CD14-positive monocyte (primary cell): ENCODE data around the gene PSMD5. TPM values are rescaled to one million over a fixed set of nuclear protein-coding genes. Genes with fewer than 3 reads are reported as not detected.

ENCODE experiments used
- DNase-seq, 3 donors: peaks; one replicate each; pipeline ENCODE4 v3.0.0-alpha.2; 2011 to 2022
- H2AFZ ChIP-seq: 2 replicates; pipeline ENCODE4 v1.6.0; 2012; ENCODE audit warnings: mild to moderate bottlenecking, low read depth, low read length, inconsistent platforms; ENCODE audit not compliant: insufficient read depth, poor library complexity, severe bottlenecking
- H3K27ac ChIP-seq, 2 donors: 1 replicate in 1 of 2; 2 replicates in 1 of 2; pipeline ENCODE4 v1.5.1; 2012 to 2013; ENCODE audit warnings: low read length in 2 of 2, control low read depth in 1 of 2, inconsistent platforms in 1 of 2, low read depth in 1 of 2, mild to moderate bottlenecking in 1 of 2
- H3K27me3 ChIP-seq, 2 donors: one replicate each; pipeline versions ENCODE4 v1.6.0 to v1.6.1; 2011 to 2013; ENCODE audit warnings: low read length in 2 of 2; ENCODE audit not compliant: control insufficient read depth in 2 of 2, insufficient read depth in 2 of 2
- H3K36me3 ChIP-seq, 2 donors: replicated peaks in 1 of 2; 1 replicate in 1 of 2; 2 replicates in 1 of 2; pipeline versions ENCODE4 v1.5.1 to v1.6.1; 2012 to 2013; ENCODE audit warnings: low read length in 2 of 2, control low read depth in 1 of 2, inconsistent platforms in 1 of 2, mild to moderate bottlenecking in 1 of 2; ENCODE audit not compliant: insufficient read depth in 2 of 2, control insufficient read depth in 1 of 2
- H3K4me1 ChIP-seq, 2 donors: 1 replicate in 1 of 2; 2 replicates in 1 of 2; pipeline versions ENCODE4 v1.5.1 to v1.6.1; 2012 to 2013; ENCODE audit warnings: low read length in 2 of 2, control low read depth in 1 of 2, inconsistent platforms in 1 of 2, mild to moderate bottlenecking in 1 of 2, moderate library complexity in 1 of 2; ENCODE audit not compliant: insufficient read depth in 2 of 2, control insufficient read depth in 1 of 2
- H3K4me2 ChIP-seq: replicated peaks from 2 replicates; pipeline ENCODE3; 2012; ENCODE audit warnings: low read length, moderate library complexity, mild to moderate bottlenecking; ENCODE audit not compliant: poor library complexity, severe bottlenecking; ENCODE audit errors: extremely low read depth
- H3K4me3 ChIP-seq, 3 experiments: fragments of 200-600 bp in 1 of 3; sonication (generic) in 1 of 3; replicated peaks in 1 of 3; 1 replicate in 2 of 3; 2 replicates in 1 of 3; pipeline ENCODE4 v1.5.1; 2011 to 2013; ENCODE audit warnings: low read length in 3 of 3, mild to moderate bottlenecking in 3 of 3, control low read depth in 2 of 3, low read depth in 2 of 3, inconsistent platforms in 1 of 3, moderate library complexity in 1 of 3
- H3K79me2 ChIP-seq: 2 replicates; pipeline ENCODE4 v1.6.0; 2012; ENCODE audit warnings: mild to moderate bottlenecking, control low read depth, inconsistent platforms, low read length, moderate library complexity; ENCODE audit not compliant: insufficient read depth
- H3K9ac ChIP-seq: 2 replicates; pipeline ENCODE4 v1.6.0; 2017; ENCODE audit warnings: low read length, mild to moderate bottlenecking; ENCODE audit not compliant: insufficient read depth, poor library complexity, severe bottlenecking
- H3K9me3 ChIP-seq, 2 donors: replicated peaks in 1 of 2; 1 replicate in 1 of 2; 2 replicates in 1 of 2; pipeline versions ENCODE4 v1.5.1 to v1.6.1; 2012 to 2013; ENCODE audit warnings: low read length in 2 of 2, control low read depth in 1 of 2; ENCODE audit not compliant: control insufficient read depth in 1 of 2, insufficient read depth in 1 of 2
- H4K20me1 ChIP-seq: 2 replicates; pipeline ENCODE4 v1.6.0; 2012; ENCODE audit warnings: mild to moderate bottlenecking, low read length, control low read depth, moderate library complexity; ENCODE audit not compliant: insufficient read depth
- H3K27ac Mint-ChIP-seq, 7 donors: one replicate each; pipeline ENCODE4 v1.8.0; 2020; ENCODE audit warnings: mild to moderate bottlenecking in 7 of 7, mixed read lengths in 7 of 7, moderate library complexity in 6 of 7, inconsistent platforms in 2 of 7
- H3K27me3 Mint-ChIP-seq, 3 donors: one replicate each; pipeline ENCODE4 v1.8.0; 2021 to 2022; ENCODE audit warnings: low read depth in 3 of 3, mild to moderate bottlenecking in 3 of 3, mixed read lengths in 3 of 3, moderate library complexity in 3 of 3, inconsistent platforms in 1 of 3
- H3K36me3 Mint-ChIP-seq, 2 donors: one replicate each; pipeline ENCODE4 v1.8.0; 2020; ENCODE audit warnings: mixed read lengths in 2 of 2, inconsistent platforms in 1 of 2, mild to moderate bottlenecking in 1 of 2
- H3K4me1 Mint-ChIP-seq: one replicate; pipeline ENCODE4 v1.8.0; 2020; ENCODE audit warnings: mild to moderate bottlenecking, mixed read lengths
- H3K4me3 Mint-ChIP-seq, 2 donors: one replicate each; pipeline ENCODE4 v1.8.0; 2020; ENCODE audit warnings: mild to moderate bottlenecking in 2 of 2, mixed read lengths in 2 of 2, moderate library complexity in 1 of 2
- H3K9me3 Mint-ChIP-seq, 7 donors: one replicate each; pipeline ENCODE4 v1.8.0; 2020 to 2022; ENCODE audit warnings: mixed read lengths in 7 of 7, mild to moderate bottlenecking in 6 of 7, moderate library complexity in 6 of 7, inconsistent platforms in 2 of 7
- CTCF ChIP-seq: fragments of 200-600 bp; IDR thresholded peaks from one replicate; pipeline ENCODE4 v1.8.0; 2022; ENCODE audit warnings: antibody characterized with exemption, mild to moderate bottlenecking
- WGBS: methylation state at CpG from one replicate; pipeline ENCODE4 v1.1.5; 2013; ENCODE audit warnings: missing lambda C conversion rate; ENCODE audit not compliant: insufficient coverage; 5-methylcytosine and 5-hydroxymethylcytosine counted together
- intact Hi-C, 2 donors: fragments of 100-400 bp; cut with micrococcal nuclease; formaldehyde crosslinking; loops; one replicate each; pipeline versions ENCODE4 v1.15.0 to v1.15.1; 2023
- polyA plus RNA-seq, 3 donors: library from polyadenylated mRNA; depleted of rRNA in 1 of 3; unstranded in 2 of 3; stranded (reverse) in 1 of 3; fragments of 300-500 nt in 2 of 3; fragments of >200 nt in 1 of 3; fragmentation: Illumina TruSeq in 2 of 3; gene quantifications; 1 replicate in 2 of 3; 2 replicates in 1 of 3; pipeline ENCODE4 v1.2.3, GENCODE V29; 2012 to 2021

Gene PSMD5
- polyA plus RNA-seq, 3 donors = 10.0 to 20.9 (median 10.7) TPM

GRCh38 chr9:120865809-120866208 is 23.1 kb upstream of the PSMD5 start:
- H3K27ac ChIP-seq = peak overlapping the region in 1 of 2 donors; percentile 84
- peaks cover 51 to 66% of the 10 kb centered on the region in 2 donors for H3K36me3 Mint-ChIP-seq
- no peak for TF ChIP-seq CTCF
- no peak overlapping the region for H3K4me2 ChIP-seq
- H3K27ac Mint-ChIP-seq = peak overlapping the region; percentile 33 to 91 (median 62)
- H3K4me3 ChIP-seq = no peak overlapping the region
- DNase-seq = no peak
- H3K9ac ChIP-seq = no peak overlapping the region
- H3K4me3 Mint-ChIP-seq = no peak overlapping the region
- H3K27me3 Mint-ChIP-seq = no peaks in the 10 kb centered on the region
- H3K36me3 ChIP-seq = peaks cover 50 to 60% of the 10 kb centered on the region in 2 donors
- intact Hi-C loops = no loop called here
- H3K27me3 ChIP-seq = no peaks in the 10 kb centered on the region
- H3K9me3 Mint-ChIP-seq = no peaks in the 10 kb centered on the region
- no peak overlapping the region for H2AFZ ChIP-seq
- H3K9me3 ChIP-seq = no peaks in the 10 kb centered on the region
- peaks cover 23 to 30% of the 10 kb centered on the region in 2 donors for H3K4me1 ChIP-seq
- no peaks in the 10 kb centered on the region for H4K20me1 ChIP-seq
- peaks cover 19% of the 10 kb centered on the region for H3K4me1 Mint-ChIP-seq
- H3K79me2 ChIP-seq = peaks cover 37% of the 10 kb centered on the region
- no CpG with 5 or more reads among the region's 5 CpGs for WGBS

GRCh38 chr9:120865176-120865575 is 22.5 kb upstream of the PSMD5 start:
- peaks cover 58 to 68% of the 10 kb centered on the region in 2 donors for H3K36me3 Mint-ChIP-seq
- H3K4me3 Mint-ChIP-seq = no peak overlapping the region
- peaks cover 37% of the 10 kb centered on the region for H3K79me2 ChIP-seq
- peak overlapping the region in 1 of 2 donors; percentile 84 for H3K27ac ChIP-seq
- no peak overlapping the region for H3K9ac ChIP-seq
- no peaks in the 10 kb centered on the region for H3K27me3 ChIP-seq
- WGBS = 95% methylated on average over 5 of the region's 5 CpGs
- peak overlapping the region in 4 of 7 donors; percentile 56 to 91 (median 65) for H3K27ac Mint-ChIP-seq
- H3K4me2 ChIP-seq = no peak overlapping the region
- no peak for TF ChIP-seq CTCF
- H3K27me3 Mint-ChIP-seq = no peaks in the 10 kb centered on the region
- peaks cover 16% of the 10 kb centered on the region for H3K4me1 Mint-ChIP-seq
- no peak overlapping the region for H2AFZ ChIP-seq
- intact Hi-C loops = no loop called here
- peaks cover 57 to 66% of the 10 kb centered on the region in 2 donors for H3K36me3 ChIP-seq
- no peak for DNase-seq
- H4K20me1 ChIP-seq = no peaks in the 10 kb centered on the region
- H3K9me3 Mint-ChIP-seq = no peaks in the 10 kb centered on the region
- H3K4me3 ChIP-seq = no peak overlapping the region
- H3K4me1 ChIP-seq = peaks cover 21 to 24% of the 10 kb centered on the region in 2 donors
- H3K9me3 ChIP-seq = no peaks in the 10 kb centered on the region
